ENCODE results near the gene MFGE8.

The MFGE8 gene

DNA sequence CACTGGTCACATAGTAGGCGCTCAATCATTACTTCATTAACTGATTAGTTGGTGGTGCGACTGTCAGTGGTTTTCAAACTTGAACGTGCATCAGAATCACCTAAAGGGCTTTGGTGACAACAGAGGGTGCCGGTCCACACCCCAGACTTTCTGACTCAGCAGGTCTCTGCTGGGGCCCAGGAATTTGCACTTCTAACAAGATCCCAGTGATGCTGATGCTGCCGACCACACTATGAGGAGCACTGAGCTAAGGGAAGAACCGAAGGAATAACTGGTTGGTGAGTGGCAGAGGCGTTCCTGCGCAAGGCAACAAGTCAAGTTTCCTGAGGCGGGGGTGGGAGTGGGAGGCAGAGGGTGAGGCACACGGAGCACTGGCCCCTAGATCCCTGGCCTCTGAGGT, 36.6 kb downstream of the MFGE8 start:
- Histone ChIP-seq H3K79me2 (ENCODE audit: insufficient read depth, low read length) (no peaks in the 10 kb centered on the region), H3K36me3 (ENCODE audit: low read length) (no peaks in the 10 kb centered on the region), H3K27me3 (ENCODE audit: low read length) (no peaks in the 10 kb centered on the region), H3K4me2 (ENCODE audit: low read depth, low read length, poor library complexity, severe bottlenecking) (no peak overlapping the region), H3K27ac (ENCODE audit: low read depth, low read length) (no peak overlapping the region), H3K9me3 (ENCODE audit: insufficient read depth, low read length) (no peaks in the 10 kb centered on the region), H3K9me2 (replicated peaks; ENCODE audit: insufficient read depth, low read length) (no peaks in the 10 kb centered on the region), H4K20me1 (ENCODE audit: low read depth, low read length) (no peaks in the 10 kb centered on the region), H3K9ac (ENCODE audit: low read length) (no peak overlapping the region), H2AFZ (ENCODE audit: low read depth, low read length, severe bottlenecking) (no peak overlapping the region), H3F3A (ENCODE audit: insufficient read depth) (no peaks in the 10 kb centered on the region), H3K4me3 (ENCODE audit: insufficient read depth, low read length, poor library complexity, severe bottlenecking) (no peak overlapping the region)
- TF ChIP-seq, protein P1, sequence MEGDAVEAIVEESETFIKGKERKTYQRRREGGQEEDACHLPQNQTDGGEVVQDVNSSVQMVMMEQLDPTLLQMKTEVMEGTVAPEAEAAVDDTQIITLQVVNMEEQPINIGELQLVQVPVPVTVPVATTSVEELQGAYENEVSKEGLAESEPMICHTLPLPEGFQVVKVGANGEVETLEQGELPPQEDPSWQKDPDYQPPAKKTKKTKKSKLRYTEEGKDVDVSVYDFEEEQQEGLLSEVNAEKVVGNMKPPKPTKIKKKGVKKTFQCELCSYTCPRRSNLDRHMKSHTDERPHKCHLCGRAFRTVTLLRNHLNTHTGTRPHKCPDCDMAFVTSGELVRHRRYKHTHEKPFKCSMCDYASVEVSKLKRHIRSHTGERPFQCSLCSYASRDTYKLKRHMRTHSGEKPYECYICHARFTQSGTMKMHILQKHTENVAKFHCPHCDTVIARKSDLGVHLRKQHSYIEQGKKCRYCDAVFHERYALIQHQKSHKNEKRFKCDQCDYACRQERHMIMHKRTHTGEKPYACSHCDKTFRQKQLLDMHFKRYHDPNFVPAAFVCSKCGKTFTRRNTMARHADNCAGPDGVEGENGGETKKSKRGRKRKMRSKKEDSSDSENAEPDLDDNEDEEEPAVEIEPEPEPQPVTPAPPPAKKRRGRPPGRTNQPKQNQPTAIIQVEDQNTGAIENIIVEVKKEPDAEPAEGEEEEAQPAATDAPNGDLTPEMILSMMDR (IDR thresholded peaks at IDR 0.05; ENCODE audit: insufficient read depth, low read length, poor library complexity, severe bottlenecking): no peak
- TF ChIP-seq EZH2phosphoT487 (conservative IDR thresholded peaks at IDR 0.05; ENCODE audit: low read length): no peak

DNA sequence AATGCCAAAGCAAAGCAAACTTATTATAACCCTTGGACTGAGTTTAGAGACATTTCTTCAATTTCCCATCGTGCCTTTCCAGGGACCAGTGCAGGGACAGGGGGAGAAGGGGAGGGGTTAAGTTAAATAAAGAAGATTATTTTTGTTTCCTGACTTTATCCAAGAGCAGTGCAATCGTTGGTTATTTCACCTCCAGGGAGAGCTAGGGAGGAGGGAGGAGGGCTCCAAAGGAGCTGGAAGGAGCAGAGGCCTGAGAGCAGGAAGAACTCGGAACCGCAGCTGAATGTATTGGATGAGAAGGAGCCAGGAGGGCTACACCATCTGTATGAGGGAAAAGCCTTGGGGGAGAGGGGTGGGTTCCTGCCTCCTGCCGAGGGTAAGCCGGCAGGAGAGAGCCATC, 38.5 kb downstream of the MFGE8 start:
- Histone ChIP-seq H3F3A (ENCODE audit: insufficient read depth) (no peaks in the 10 kb centered on the region), H3K4me3 (ENCODE audit: insufficient read depth, low read length, poor library complexity, severe bottlenecking) (no peak overlapping the region), H3K9me2 (replicated peaks; ENCODE audit: insufficient read depth, low read length) (no peaks in the 10 kb centered on the region), H2AFZ (ENCODE audit: low read depth, low read length, severe bottlenecking) (no peak overlapping the region), H3K9me3 (ENCODE audit: insufficient read depth, low read length) (no peaks in the 10 kb centered on the region), H3K79me2 (ENCODE audit: insufficient read depth, low read length) (no peaks in the 10 kb centered on the region), H3K27me3 (ENCODE audit: low read length) (no peaks in the 10 kb centered on the region), H3K9ac (ENCODE audit: low read length) (no peak overlapping the region), H3K4me2 (ENCODE audit: low read depth, low read length, poor library complexity, severe bottlenecking) (no peak overlapping the region), H3K27ac (ENCODE audit: low read depth, low read length) (no peak overlapping the region), H4K20me1 (ENCODE audit: low read depth, low read length) (no peaks in the 10 kb centered on the region), H3K36me3 (ENCODE audit: low read length) (no peaks in the 10 kb centered on the region)
- TF ChIP-seq EZH2phosphoT487 (conservative IDR thresholded peaks at IDR 0.05; ENCODE audit: low read length): no peak
- TF ChIP-seq, protein P1 (IDR thresholded peaks at IDR 0.05; ENCODE audit: insufficient read depth, low read length, poor library complexity, severe bottlenecking): no peak

DNA sequence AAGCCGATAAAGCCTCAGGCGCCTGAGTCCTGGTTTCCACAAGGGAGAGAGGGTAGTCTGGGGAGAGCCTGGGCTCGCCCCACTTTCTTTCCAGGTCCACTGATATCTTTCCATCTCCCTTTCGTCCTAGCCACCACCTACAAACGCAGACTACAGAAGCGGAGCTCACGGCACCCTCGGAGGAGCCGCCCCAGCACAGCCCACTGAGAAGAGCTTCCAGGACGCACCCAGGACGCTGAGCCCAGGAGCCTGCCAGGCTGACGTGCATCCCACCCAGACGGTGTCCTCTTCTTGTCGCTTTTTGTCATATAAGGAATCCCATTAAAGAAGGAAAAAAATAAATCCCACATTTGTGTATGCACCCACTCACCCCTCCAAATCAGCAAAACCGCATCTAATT, 38.9 kb downstream of the MFGE8 start:
- no peak for TF ChIP-seq EZH2phosphoT487 (conservative IDR thresholded peaks at IDR 0.05; ENCODE audit: low read length)
- TF ChIP-seq, protein P1 (IDR thresholded peaks at IDR 0.05; ENCODE audit: insufficient read depth, low read length, poor library complexity, severe bottlenecking): no peak
- no peak overlapping the region for H3K4me3 ChIP-seq (ENCODE audit: insufficient read depth, low read length, poor library complexity, severe bottlenecking)
- no peak overlapping the region for H3K9ac ChIP-seq (ENCODE audit: low read length)
- H3K4me2 ChIP-seq (ENCODE audit: low read depth, low read length, poor library complexity, severe bottlenecking): no peak overlapping the region
- no peaks in the 10 kb centered on the region for H3F3A ChIP-seq (ENCODE audit: insufficient read depth)
- no peaks in the 10 kb centered on the region for H4K20me1 ChIP-seq (ENCODE audit: low read depth, low read length)
- H3K27ac ChIP-seq (ENCODE audit: low read depth, low read length): no peak overlapping the region
- H3K27me3 ChIP-seq (ENCODE audit: low read length): no peaks in the 10 kb centered on the region
- H3K9me2 ChIP-seq (replicated peaks; ENCODE audit: insufficient read depth, low read length): no peaks in the 10 kb centered on the region
- H2AFZ ChIP-seq (ENCODE audit: low read depth, low read length, severe bottlenecking): no peak overlapping the region
- H3K36me3 ChIP-seq (ENCODE audit: low read length): no peaks in the 10 kb centered on the region
- no peaks in the 10 kb centered on the region for H3K79me2 ChIP-seq (ENCODE audit: insufficient read depth, low read length)
- no peaks in the 10 kb centered on the region for H3K9me3 ChIP-seq (ENCODE audit: insufficient read depth, low read length)
